22Rv1 (cell line): Measurements from ENCODE around the gene RNF20.
"Not testable (repeated sequence)": the region's sequence is repeated elsewhere in the genome, so short reads cannot be mapped to it uniquely, and the experiment has no call there.

Experiments
- H3K27ac ChIP-seq: fragments of 450-650 bp; 2 replicates; pipeline ENCODE4 v1.5.1; 2017
- CTCF ChIP-seq: fragments of 450-650 bp; IDR thresholded peaks from 2 replicates; pipeline ENCODE4 v1.5.1; 2017; ENCODE audit warnings: mild to moderate bottlenecking
- ZFX ChIP-seq: fragments of 450-650 bp; IDR thresholded peaks from 2 replicates; pipeline ENCODE4 v1.6.1; 2017; ENCODE audit warnings: antibody characterized with exemption, borderline replicate concordance

RNF20 gene

GRCh38 chr9:101578378-101578777 is 44.7 kb downstream of the RNF20 start:
- no peak overlapping the region for H3K27ac ChIP-seq
- TF ChIP-seq ZFX: no peak
- TF ChIP-seq CTCF: no peak

GRCh38 chr9:101579711-101580545 is 46.3 kb downstream of the RNF20 start:
- no peak overlapping the region for H3K27ac ChIP-seq
- TF ChIP-seq ZFX: no peak
- TF ChIP-seq CTCF: no peak

- TF ChIP-seq CTCF: no peak
- no peak for TF ChIP-seq ZFX
- no peak overlapping the region for H3K27ac ChIP-seq
Observed at GRCh38 chr9:101582553-101582952, 48.9 kb downstream of the RNF20 start.

- no peak overlapping the region for H3K27ac ChIP-seq
- TF ChIP-seq ZFX: no peak
- no peak for TF ChIP-seq CTCF
Observed at GRCh38 chr9:101585740-101586139, 52.1 kb downstream of the RNF20 start.

- TF ChIP-seq CTCF (no peak), ZFX (no peak)
Observed at GRCh38 chr9:101586651-101587050, 53.0 kb downstream of the RNF20 start.

GRCh38 chr9:101587332-101588043 is 53.8 kb downstream of the RNF20 start:
- TF ChIP-seq CTCF: no peak
- H3K27ac ChIP-seq: no peak overlapping the region

More at GRCh38 chr9:101586651-101587050, 53.0 kb downstream of the RNF20 start:
- no peak overlapping the region for H3K27ac ChIP-seq

GRCh38 chr9:101590074-101590473 is 56.4 kb downstream of the RNF20 start:
- H3K27ac ChIP-seq: not testable (repeated sequence)
